ENCODE measurements around the gene GLB1L2.
"Not testable (repeated sequence)": the region's sequence is repeated elsewhere in the genome, so short reads cannot be mapped to it uniquely, and the experiment has no call there.

The GLB1L2 gene

DNA sequence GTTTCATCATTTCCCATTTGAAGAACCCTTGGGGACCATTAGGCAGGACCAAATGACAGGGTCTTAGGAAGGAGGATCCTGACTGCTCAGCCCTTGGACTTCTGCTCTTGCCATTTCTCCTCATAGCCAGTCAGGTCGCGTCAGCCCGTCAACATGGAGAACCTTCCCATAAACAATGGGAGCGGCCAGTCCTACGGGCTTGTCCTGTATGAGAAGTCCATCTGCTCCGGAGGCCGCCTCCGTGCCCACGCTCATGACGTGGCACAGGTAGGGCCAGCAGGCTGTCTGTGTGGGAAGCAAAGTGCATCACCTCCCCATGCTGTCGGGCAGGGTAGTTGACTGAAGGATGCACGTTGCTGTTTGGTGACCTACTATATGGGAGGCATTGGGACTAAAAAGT is 19.6 kb upstream of the GLB1L2 start:
- no peak for DNase-seq
- no peak for TF ChIP-seq POLR2A (IDR thresholded peaks at IDR 0.05; ENCODE audit: low read length)
- TF ChIP-seq GATA1 (IDR thresholded peaks at IDR 0.05; ENCODE audit: low read depth, low read length): no peak

DNA sequence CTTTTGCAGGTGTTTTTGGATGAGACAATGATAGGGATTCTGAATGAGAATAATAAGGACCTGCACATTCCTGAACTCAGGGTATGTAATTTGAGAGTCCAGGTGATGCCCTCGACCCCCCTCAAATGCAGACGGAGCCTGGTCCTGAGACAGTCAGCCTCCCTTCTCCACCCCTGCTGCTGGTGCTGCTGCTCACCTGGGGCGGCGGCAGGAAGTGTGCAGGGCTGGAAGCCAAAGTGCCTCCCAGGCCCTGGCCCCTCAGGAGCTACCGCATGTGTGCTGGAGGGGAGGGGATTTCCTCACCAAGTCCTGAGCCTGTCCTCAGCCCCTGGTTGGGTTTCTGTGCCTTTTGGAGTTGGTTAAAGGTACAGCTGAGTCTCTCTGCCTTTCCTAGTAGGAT is 19.0 kb upstream of the GLB1L2 start:
- DNase-seq: no peak
- TF ChIP-seq POLR2A (IDR thresholded peaks at IDR 0.05; ENCODE audit: low read length): no peak
- no peak for TF ChIP-seq GATA1 (IDR thresholded peaks at IDR 0.05; ENCODE audit: low read depth, low read length)

DNA sequence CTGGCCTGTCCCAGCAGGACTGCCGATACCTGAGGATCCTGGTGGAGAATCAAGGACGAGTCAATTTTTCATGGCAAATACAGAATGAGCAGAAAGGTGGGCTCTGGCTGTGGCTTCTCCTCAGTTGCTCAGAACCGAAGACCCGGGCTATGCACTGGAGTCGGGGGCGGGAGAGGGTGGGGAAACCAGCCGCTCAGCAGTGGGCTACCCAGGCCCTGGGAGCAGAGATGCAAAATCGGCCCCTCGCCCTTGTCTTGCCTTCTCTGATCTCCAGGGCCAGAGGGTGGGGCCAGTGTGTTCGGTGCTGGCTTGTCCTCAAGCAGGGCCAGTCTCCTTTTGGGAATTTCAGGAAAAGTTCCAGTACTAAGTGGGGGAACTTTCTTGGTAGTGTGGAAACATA is 18.4 kb upstream of the GLB1L2 start:
- TF ChIP-seq GATA1 (IDR thresholded peaks at IDR 0.05; ENCODE audit: low read depth, low read length): no peak
- TF ChIP-seq POLR2A (IDR thresholded peaks at IDR 0.05; ENCODE audit: low read length): no peak
- DNase-seq: no peak

DNA sequence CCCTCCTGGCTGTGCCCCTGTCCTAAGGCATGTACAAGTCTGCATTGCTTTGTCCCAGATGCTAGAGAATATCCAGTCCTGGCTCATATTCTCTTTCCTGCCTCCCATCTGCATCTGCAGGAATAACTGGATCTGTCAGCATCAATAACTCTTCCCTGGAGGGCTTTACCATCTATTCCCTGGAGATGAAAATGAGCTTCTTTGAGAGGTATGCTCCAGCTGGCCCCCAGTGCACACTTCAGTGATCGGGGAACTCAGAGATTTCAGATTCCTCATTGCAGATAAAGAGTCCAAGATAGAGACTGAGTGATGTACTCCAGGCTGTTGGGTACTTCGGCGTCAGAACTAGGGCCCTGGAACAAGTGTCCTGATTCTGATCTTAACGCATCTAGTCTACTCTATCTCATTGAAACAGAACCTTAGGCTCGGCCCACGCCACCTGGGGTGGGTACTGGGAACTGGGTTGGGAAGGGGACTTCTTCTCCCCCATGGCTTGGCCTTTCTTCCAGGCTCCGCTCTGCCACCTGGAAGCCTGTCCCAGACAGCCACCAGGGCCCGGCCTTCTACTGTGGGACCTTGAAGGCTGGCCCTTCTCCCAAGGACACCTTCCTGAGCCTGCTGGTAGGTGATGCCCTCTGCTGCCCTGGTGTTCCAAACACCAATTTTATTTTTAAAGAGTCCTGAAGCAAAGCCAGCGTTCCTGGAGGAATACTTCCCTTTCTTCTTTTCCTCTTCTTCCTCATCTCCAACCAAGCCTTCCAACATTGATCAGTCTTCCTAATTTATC is 17.8 kb upstream of the GLB1L2 start:
- no peak for DNase-seq
- TF ChIP-seq POLR2A (IDR thresholded peaks at IDR 0.05; ENCODE audit: low read length) (no peak), GATA1 (IDR thresholded peaks at IDR 0.05; ENCODE audit: low read depth, low read length) (no peak)

DNA sequence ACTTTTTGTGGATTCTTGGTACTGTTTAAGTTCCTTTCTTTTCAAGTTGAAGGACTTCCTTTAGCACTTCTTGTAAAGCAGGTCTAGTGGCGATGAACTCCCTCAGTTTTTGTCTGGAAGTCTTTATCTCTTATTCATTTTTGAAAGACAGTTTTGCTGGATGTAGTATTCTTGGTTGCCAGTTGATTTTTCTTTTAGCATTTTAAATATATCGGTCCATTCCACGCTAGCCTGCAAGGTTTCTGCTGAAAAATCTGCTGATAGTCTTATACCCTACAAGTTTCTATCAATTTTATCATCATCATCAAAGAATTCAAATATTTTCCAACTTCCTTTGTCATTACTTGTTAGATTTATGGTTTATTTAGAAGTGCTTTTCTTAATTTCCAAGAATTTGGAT is 14.7 kb upstream of the GLB1L2 start:
- TF ChIP-seq POLR2A (IDR thresholded peaks at IDR 0.05; ENCODE audit: low read length): no peak
- no peak for TF ChIP-seq GATA1 (IDR thresholded peaks at IDR 0.05; ENCODE audit: low read depth, low read length)
- DNase-seq: no peak

DNA sequence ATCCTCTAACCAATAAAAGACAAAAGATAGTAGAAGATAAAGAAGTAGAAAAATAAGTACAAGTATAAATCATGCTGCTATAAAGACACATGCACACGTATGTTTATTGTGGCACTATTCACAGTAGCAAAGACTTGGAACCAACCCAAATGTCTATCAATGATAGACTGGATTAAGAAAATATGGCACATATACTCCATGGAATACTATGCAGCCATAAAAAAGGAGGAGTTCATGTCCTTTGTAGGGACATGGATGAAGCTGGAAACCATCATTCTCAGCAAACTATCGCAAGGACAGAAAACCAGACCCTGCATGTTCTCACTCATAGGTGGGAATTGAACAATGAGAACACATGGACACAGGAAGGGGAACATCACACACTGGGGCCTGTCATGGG is 10.4 kb upstream of the GLB1L2 start:
- DNase-seq: not testable (repeated sequence)

DNA sequence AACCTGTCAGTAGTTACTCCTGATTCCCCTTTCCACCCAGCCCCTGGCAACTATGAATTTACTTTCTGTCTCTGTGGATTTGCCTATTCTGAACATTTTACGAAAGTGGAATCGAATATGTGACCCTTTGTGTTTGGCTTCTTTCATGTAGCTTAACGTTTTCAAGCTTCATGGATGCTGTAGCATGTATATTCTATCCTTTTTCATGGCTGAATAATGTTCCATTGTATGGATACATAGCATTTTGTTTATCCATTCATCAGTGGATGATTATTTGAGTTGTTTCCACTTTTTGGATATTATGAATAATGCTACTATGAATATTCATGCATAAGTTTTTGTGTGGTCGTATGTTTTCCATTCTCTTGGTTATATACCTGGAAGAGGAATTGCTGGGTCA is 9.2 kb upstream of the GLB1L2 start:
- TF ChIP-seq GATA1 (IDR thresholded peaks at IDR 0.05; ENCODE audit: low read depth, low read length) (no peak), POLR2A (IDR thresholded peaks at IDR 0.05; ENCODE audit: low read length) (no peak)
- no peak for DNase-seq

DNA sequence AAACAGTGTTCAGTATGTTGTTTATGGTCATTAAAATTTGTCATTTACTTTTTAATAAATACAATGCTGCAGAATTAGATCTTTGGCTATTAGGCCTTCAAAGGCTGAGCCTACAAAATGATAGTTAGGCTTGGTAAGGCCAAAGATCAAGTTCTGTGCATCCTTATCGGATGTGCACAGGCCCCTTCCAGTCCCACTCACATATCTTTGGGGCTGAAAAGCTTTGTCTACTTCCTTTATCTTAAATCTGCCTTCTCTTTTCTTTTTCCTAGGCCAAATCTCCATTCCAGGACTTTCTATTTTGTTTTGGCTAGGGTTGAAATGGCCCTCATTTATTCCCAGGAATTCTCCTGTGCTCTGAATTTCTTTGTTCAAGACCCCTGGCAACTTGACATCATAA is 3.4 kb upstream of the GLB1L2 start:
- no peak for DNase-seq
- TF ChIP-seq POLR2A (IDR thresholded peaks at IDR 0.05; ENCODE audit: low read length): no peak

DNA sequence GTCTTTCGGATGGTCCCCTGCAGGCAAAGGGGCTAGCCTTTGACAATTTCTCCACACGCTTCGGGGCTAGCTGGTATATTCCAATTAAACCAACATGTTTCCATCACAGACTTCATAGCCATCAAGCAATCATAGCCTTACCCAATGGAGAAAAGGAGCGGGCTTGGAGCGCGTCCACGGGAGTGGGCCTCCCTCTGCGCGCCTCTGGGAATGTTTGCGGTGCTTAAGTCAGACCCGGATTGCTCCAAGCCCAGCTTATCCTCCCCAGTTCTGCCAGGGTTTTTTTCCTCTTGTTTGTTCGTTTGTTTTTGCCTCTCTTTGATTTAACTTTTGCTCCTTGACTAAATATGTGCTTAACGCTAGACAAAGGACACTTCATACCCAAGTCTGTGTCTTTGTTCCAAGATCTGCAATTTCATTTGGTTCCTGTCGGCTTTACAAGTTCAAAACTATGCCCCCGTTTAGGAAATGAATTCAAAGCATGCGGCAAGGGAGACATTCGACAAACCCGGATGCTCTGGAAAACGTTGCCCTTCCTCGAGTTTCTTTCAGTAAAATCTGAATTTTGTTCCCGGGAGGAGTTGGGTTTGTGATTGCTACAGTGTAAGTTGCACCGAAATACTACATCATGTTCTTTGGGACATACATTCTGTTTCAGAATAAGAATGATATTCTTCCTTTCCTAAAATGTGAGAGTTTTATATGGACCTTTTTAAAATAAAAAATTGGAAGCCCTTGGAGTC is 1.0 kb upstream of the GLB1L2 start:
- DNase-seq: no peak
- TF ChIP-seq GATA1 (IDR thresholded peaks at IDR 0.05; ENCODE audit: low read depth, low read length) (no peak), POLR2A (IDR thresholded peaks at IDR 0.05; ENCODE audit: low read length) (no peak)

DNA sequence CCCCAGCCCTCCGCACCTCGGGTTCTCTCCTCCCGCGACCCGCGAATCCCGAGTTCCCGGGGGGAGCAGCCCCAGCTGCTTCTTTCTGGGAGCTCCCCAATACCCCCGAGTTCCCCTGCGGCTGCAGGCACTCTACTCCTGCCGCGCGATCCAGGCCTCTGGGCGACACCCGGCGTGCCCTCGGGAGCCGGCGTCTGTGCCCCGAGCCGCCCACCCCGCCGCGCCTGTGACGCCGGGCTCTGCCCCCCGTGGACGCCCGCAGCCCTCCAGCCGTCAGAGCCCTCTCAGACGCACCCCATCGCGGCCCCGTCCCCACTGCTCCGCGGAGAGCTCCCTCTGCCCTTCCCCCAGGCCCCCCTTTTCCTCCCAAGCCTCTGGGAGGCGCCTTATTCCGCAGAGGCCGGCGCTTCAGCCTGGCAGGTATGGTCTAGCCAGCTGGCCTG is 422 bp downstream of the GLB1L2 start:
- no peak for DNase-seq
- no peak for TF ChIP-seq POLR2A (IDR thresholded peaks at IDR 0.05; ENCODE audit: low read length)
- TF ChIP-seq GATA1 (IDR thresholded peaks at IDR 0.05; ENCODE audit: low read depth, low read length): no peak

DNA sequence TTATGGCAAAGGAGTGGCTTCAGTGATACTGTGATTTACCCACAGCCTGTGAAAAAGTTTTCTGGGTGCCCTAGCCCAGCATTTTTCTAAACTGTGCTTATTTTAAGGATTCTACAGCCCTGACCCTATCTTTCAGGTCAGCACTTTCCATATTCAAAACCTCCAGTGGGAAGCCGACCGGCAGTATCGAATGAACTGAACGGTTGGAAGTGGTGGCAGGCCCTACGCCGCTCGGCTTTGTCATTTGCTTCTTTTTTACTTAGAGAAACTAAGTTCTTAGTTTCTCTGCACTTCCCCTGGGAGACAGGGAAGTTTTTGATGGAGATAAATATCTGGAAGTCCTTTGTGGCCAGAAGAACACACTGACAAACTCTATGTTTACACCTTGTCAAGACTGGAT is 994 bp downstream of the GLB1L2 start:
- no peak for DNase-seq
- TF ChIP-seq POLR2A (IDR thresholded peaks at IDR 0.05; ENCODE audit: low read length) (no peak), GATA1 (IDR thresholded peaks at IDR 0.05; ENCODE audit: low read depth, low read length) (no peak)

DNA sequence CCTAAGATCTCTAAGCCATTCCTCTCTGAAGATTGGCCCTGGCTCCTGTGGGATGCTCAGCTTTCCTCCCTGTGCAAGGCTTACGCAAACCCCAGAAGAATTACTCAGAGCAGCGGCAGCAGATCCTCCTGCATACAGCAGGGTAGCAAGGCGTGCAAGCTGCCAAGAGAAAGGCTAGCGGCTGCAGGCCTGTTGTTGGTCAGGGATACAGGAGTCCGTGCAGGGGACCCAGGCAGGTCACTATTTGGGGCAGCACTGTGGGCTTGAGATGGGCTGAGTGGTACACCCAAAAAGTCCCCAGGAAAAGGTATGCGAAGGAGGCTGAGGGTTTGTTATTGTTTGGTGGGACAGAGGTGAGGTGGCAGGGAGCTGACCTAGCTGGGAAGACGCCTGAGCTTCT is 1.5 kb downstream of the GLB1L2 start:
- DNase-seq: no peak
- TF ChIP-seq POLR2A (IDR thresholded peaks at IDR 0.05; ENCODE audit: low read length) (no peak), GATA1 (IDR thresholded peaks at IDR 0.05; ENCODE audit: low read depth, low read length) (no peak)

DNA sequence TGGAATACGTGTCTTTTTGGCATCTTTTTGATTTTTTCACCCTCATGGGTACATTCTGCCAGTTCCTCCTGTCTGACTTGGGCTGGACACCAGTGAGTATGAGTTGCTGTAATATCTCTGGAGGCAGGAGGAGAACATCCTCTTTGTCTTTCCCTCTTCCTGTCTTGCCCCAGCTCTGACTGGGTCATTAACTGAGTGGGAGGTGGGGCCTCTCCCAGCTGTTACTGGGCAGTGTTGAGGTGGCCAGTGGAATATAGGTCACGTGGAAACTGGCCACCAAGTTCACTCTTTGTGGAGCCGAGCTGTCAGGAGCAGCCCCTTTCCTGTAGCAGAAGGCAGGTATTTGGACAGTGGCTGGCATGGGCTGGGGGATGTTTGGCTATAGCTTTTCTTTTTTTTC is 2.2 kb downstream of the GLB1L2 start:
- TF ChIP-seq POLR2A (IDR thresholded peaks at IDR 0.05; ENCODE audit: low read length) (no peak), GATA1 (IDR thresholded peaks at IDR 0.05; ENCODE audit: low read depth, low read length) (no peak)
- DNase-seq: no peak

DNA sequence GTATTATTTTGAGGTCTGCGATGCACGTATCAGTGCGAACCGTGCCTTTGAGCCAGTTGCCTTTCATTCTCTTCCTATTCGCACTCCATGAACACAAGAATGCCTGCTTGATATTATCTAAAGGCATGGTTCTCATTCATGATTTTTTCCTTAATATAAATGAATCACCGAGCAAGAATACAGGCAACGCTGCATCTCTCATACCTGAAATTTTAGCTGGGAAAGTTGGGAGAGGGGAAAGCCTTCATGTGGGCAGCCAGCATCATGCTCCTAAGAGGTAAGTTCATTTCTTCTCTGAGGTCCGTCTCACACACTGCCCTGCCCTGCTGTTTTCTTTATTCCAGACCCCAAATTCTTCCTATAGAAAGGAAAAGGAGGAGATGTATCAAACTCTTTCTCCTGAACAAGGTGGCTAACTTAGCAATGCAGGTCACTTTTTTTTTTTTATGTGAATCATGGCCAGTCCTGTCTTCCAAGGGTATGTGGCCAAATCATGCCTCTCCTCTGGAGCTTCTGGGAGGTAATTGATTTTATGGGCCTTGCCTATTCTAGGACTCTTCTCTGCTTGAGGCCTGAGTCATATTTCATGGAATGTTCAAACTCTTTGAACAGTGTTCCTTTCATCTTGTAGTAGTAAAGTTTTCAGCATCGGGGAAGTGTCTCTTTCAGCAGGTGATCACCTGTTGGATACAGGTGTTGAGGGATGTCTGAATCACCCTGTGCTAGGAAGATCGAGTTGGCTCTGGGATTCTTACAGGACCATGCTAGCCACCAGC is 3.2 kb downstream of the GLB1L2 start:
- no peak for TF ChIP-seq POLR2A (IDR thresholded peaks at IDR 0.05; ENCODE audit: low read length)
- TF ChIP-seq GATA1 (IDR thresholded peaks at IDR 0.05; ENCODE audit: low read depth, low read length): no peak
- DNase-seq: no peak
